ENCODE data around the gene SOCS2.

SOCS2 gene

GRCh38 chr12:93577222-93577621 lies 4.7 kb downstream of the SOCS2 start:
- no peak for DNase-seq (ENCODE audit: low spot score)
- no peak for TF ChIP-seq CTCF (IDR thresholded peaks at IDR 0.05; ENCODE audit: extremely low read depth, missing control alignments)

GRCh38 chr12:93578221-93578620 lies 5.7 kb downstream of the SOCS2 start:
- no peak for TF ChIP-seq CTCF (IDR thresholded peaks at IDR 0.05; ENCODE audit: extremely low read depth, missing control alignments)
- DNase-seq (ENCODE audit: low spot score), result no peak

- no peak for TF ChIP-seq CTCF (IDR thresholded peaks at IDR 0.05; ENCODE audit: extremely low read depth, missing control alignments)
- DNase-seq (ENCODE audit: low spot score), result no peak
Measured at GRCh38 chr12:93580682-93581081, 8.2 kb downstream of the SOCS2 start.

GRCh38 chr12:93581370-93581769 lies 8.9 kb downstream of the SOCS2 start:
- no peak for TF ChIP-seq CTCF (IDR thresholded peaks at IDR 0.05; ENCODE audit: extremely low read depth, missing control alignments)
- DNase-seq (ENCODE audit: low spot score), result no peak

GRCh38 chr12:93582351-93582750 lies 9.9 kb downstream of the SOCS2 start:
- no peak for TF ChIP-seq CTCF (IDR thresholded peaks at IDR 0.05; ENCODE audit: extremely low read depth, missing control alignments)
- no peak for DNase-seq (ENCODE audit: low spot score)

GRCh38 chr12:93583627-93584392 lies 11.3 kb downstream of the SOCS2 start:
- no peak for TF ChIP-seq CTCF (IDR thresholded peaks at IDR 0.05; ENCODE audit: extremely low read depth, missing control alignments)
- DNase-seq (ENCODE audit: low spot score), result no peak

- TF ChIP-seq CTCF (IDR thresholded peaks at IDR 0.05; ENCODE audit: extremely low read depth, missing control alignments), result no peak
- no peak for DNase-seq (ENCODE audit: low spot score)
Measured at GRCh38 chr12:93585247-93585646, 12.8 kb downstream of the SOCS2 start.
